ENCODE results near the gene SCARF1.

SCARF1 gene

GRCh38 chr17:1648963-1649843 lies 3.7 kb upstream of the SCARF1 start (continued):
- 0 out of 2 replicates have a peak, but pooled peaks have one; percentile 32 for TF ChIP-seq ZNF2 (tag by site-specific recombination; IDR thresholded peaks at IDR 0.05)
- TF ChIP-seq ZNF449 (tag by site-specific recombination; IDR thresholded peaks at IDR 0.05): peak; percentile 99
- TF ChIP-seq BCL11A (tag by site-specific recombination; IDR thresholded peaks at IDR 0.05; ENCODE audit: low read depth): peak; percentile 53; the same call in 1 of the 2 replicates
- no peak for TF ChIP-seq ZNF266 (tag by site-specific recombination; IDR thresholded peaks at IDR 0.05; ENCODE audit: low read depth)
- no peak for TF ChIP-seq ZNF248 (tag by site-specific recombination; IDR thresholded peaks at IDR 0.05)
- no peak for TF ChIP-seq ZNF621 (tag by site-specific recombination; IDR thresholded peaks at IDR 0.05)
- TF ChIP-seq ZNF184 (tag by site-specific recombination; IDR thresholded peaks at IDR 0.05): 0 out of 2 replicates have a peak, but pooled peaks have one; percentile 50
- no peak for TF ChIP-seq ATF2 (tag by site-specific recombination; IDR thresholded peaks at IDR 0.05; ENCODE audit: low read depth)
- TF ChIP-seq ZNF626 (tag by site-specific recombination; IDR thresholded peaks at IDR 0.05): no peak
- TF ChIP-seq ZNF777 (tag by site-specific recombination; IDR thresholded peaks at IDR 0.05; ENCODE audit: borderline replicate concordance): no peak
- no peak for TF ChIP-seq PRDM4 (tag by site-specific recombination; IDR thresholded peaks at IDR 0.05)
- TF ChIP-seq ZNF555 (tag by site-specific recombination; conservative IDR thresholded peaks at IDR 0.05): no peak
- TF ChIP-seq EGR2 (tag by site-specific recombination; IDR thresholded peaks at IDR 0.05; ENCODE audit: low read depth): no peak
- no peak for TF ChIP-seq TSHZ1 (tag by site-specific recombination; IDR thresholded peaks at IDR 0.05; ENCODE audit: borderline replicate concordance)
- TF ChIP-seq ZNF843 (tag by site-specific recombination; IDR thresholded peaks at IDR 0.05): no peak
- TF ChIP-seq ZNF132 (tag by site-specific recombination; IDR thresholded peaks at IDR 0.05; ENCODE audit: borderline replicate concordance): no peak
- TF ChIP-seq ZNF514 (tag by site-specific recombination; IDR thresholded peaks at IDR 0.05): no peak
- TF ChIP-seq ZNF785 (tag by site-specific recombination; IDR thresholded peaks at IDR 0.05): 0 out of 2 replicates have a peak, but pooled peaks have one; percentile 55
- no peak for TF ChIP-seq ZNF274 (IDR thresholded peaks at IDR 0.05; ENCODE audit: low read length)
- TF ChIP-seq ZNF274 (tag by site-specific recombination; IDR thresholded peaks at IDR 0.05; ENCODE audit: borderline replicate concordance): no peak
- no peak for TF ChIP-seq ZNF664 (tag by site-specific recombination; IDR thresholded peaks at IDR 0.05)
- TF ChIP-seq ZNF639 (tag by site-specific recombination; IDR thresholded peaks at IDR 0.05): no peak
- TF ChIP-seq ZNF488 (tag by site-specific recombination; IDR thresholded peaks at IDR 0.05): no peak
- TF ChIP-seq ZNF645 (tag by site-specific recombination; IDR thresholded peaks at IDR 0.05): no peak
- TF ChIP-seq ZNF670 (tag by site-specific recombination; IDR thresholded peaks at IDR 0.05; ENCODE audit: low read depth): no peak
- TF ChIP-seq ZNF394 (tag by site-specific recombination; IDR thresholded peaks at IDR 0.05; ENCODE audit: borderline replicate concordance): peak; percentile 8; the same call in 1 of the 2 replicates
